Smooth muscle cell (in vitro differentiated cells): ENCODE data around the gene RFC4. TPM values are rescaled to one million over a fixed set of nuclear protein-coding genes. Genes with fewer than 3 reads are reported as not detected.

Source experiments
- DNase-seq: peaks from one replicate; lab custom pipeline; 2025; ENCODE audit not compliant: unreplicated experiment; lab: John Stamatoyannopoulos, UW
- H2AFZ ChIP-seq: fragments of 200-600 bp; sonication (generic); 2 replicates; pipeline ENCODE4 v1.6.0; 2016; ENCODE audit warnings: antibody characterized with exemption, low read depth, mild to moderate bottlenecking
- H3F3A ChIP-seq: fragments of 200-600 bp; sonication (generic); 2 replicates; pipeline ENCODE4 v1.6.0; 2017; ENCODE audit warnings: antibody characterized with exemption, low read depth
- H3K27ac ChIP-seq: fragments of 200-600 bp; sonication (generic); 2 replicates; pipeline ENCODE4 v1.5.1; 2016; ENCODE audit warnings: low read depth, mild to moderate bottlenecking
- H3K27me3 ChIP-seq: fragments of 200-600 bp; sonication (generic); 2 replicates; pipeline ENCODE4 v1.6.1; 2016; ENCODE audit warnings: low read depth, mild to moderate bottlenecking
- H3K36me3 ChIP-seq: fragments of 200-600 bp; sonication (generic); 2 replicates; pipeline ENCODE4 v1.5.1; 2016; ENCODE audit warnings: low read depth
- H3K4me1 ChIP-seq: fragments of 200-600 bp; sonication (generic); 2 replicates; pipeline ENCODE4 v1.5.1; 2016; ENCODE audit warnings: low read depth
- H3K4me2 ChIP-seq: fragments of 200-600 bp; sonication (generic); 2 replicates; pipeline ENCODE4 v1.6.0; 2016; ENCODE audit warnings: mild to moderate bottlenecking
- H3K4me3 ChIP-seq: fragments of 200-600 bp; sonication (generic); 2 replicates; pipeline ENCODE4 v1.5.1; 2016; ENCODE audit warnings: mild to moderate bottlenecking
- H3K79me2 ChIP-seq: fragments of 200-600 bp; sonication (generic); 2 replicates; pipeline ENCODE4 v1.6.0; 2016; ENCODE audit warnings: low read depth, mild to moderate bottlenecking
- H3K9ac ChIP-seq: fragments of 200-600 bp; sonication (generic); 2 replicates; pipeline ENCODE4 v1.6.0; 2016; ENCODE audit warnings: low read depth
- H3K9me3 ChIP-seq: fragments of 200-600 bp; sonication (generic); replicated peaks from 2 replicates; pipeline ENCODE4 v1.5.1; 2016; ENCODE audit warnings: low read depth
- H4K20me1 ChIP-seq: fragments of 200-600 bp; sonication (generic); 2 replicates; pipeline ENCODE4 v1.6.0; 2016; ENCODE audit warnings: low read depth
- WGBS: methylation state at CpG from one replicate; pipeline ENCODE4 v1.1.7; 2016; ENCODE audit warnings: low lambda C conversion rate; 5-methylcytosine and 5-hydroxymethylcytosine counted together
- polyA plus RNA-seq: library from polyadenylated mRNA; unstranded; fragments of >200 nt; fragmentation: Nextera tagmentation; extraction: Ambion mirVana; gene quantifications from 2 replicates; pipeline ENCODE4 v1.2.1, GENCODE V29; 2016
- total RNA-seq: library from RNA; depleted of rRNA; stranded (reverse); fragments of >200 nt; gene quantifications from 2 replicates; pipeline ENCODE4 v1.2.3, GENCODE V29; 2014
- TF ChIP-seq, protein P1 (sequence below): fragments of 200-600 bp; sonication (generic); IDR thresholded peaks from 2 replicates; pipeline ENCODE4 v1.5.1; 2017; ENCODE audit warnings: borderline replicate concordance, mild to moderate bottlenecking, antibody characterized with exemption; ENCODE audit not compliant: insufficient read depth, poor library complexity, severe bottlenecking

The RFC4 gene, protein sequence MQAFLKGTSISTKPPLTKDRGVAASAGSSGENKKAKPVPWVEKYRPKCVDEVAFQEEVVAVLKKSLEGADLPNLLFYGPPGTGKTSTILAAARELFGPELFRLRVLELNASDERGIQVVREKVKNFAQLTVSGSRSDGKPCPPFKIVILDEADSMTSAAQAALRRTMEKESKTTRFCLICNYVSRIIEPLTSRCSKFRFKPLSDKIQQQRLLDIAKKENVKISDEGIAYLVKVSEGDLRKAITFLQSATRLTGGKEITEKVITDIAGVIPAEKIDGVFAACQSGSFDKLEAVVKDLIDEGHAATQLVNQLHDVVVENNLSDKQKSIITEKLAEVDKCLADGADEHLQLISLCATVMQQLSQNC
- 36.4 and 45.5 TPM in 2 replicates for total RNA-seq
- 24.8 and 27.8 TPM in 2 replicates for polyA plus RNA-seq

DNA sequence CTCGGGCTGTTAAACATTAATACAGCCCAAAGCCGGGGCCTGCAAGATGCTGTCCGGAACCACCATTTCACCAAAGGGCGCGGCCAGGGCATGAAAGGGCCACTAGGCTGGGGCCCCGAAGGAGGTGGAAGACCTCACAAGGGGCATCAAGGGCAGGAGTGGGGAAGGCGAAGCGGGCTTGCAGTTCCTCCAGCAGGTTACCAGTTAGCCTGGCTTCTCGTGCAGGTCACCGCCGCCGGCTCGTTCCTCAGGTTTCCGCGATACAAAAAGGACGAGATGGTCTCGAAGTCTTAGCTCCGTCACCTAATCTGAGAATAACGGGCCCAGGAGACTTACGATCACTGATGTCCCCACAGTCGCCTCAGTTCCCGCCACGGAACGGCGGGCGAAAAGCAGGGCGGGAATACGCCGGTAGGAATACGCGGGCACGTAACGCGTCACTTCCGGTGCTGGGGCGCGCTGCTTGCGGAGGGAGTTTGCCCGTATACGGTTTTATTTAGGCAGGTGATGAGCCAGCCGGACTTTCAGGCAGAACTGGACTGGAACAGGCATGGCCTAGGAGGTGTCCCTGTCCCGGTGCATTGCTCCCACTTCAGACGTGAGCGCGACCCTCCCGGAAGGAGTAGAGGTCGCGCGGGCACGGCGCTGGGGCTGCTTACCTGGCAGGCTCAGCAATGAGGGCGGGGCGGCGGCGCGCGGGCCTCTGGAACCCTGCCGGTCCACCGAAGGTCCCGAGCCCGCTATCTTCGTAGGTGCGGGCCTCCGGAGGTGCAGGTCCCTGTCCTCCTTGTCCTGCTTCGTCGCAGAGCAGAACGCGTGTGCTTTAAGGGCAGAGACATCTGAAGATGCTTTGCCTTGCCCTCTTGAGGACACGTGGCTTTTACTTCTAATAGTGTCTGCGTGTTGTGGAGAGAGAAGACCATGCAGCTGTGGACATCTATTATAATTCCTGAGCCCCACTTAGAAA is at the start of gene RFC4:
Gene RFC4 (minus strand): TSS at position 394 of the 967 bp plus-strand sequence. CDS start 1,769 bp downstream, outside the sequence.
- no peaks in the 10 kb centered on the region for H3K27me3 ChIP-seq
- no peaks in the 10 kb centered on the region for H3K9me3 ChIP-seq
- peaks cover 16% of the 10 kb centered on the region for H3K79me2 ChIP-seq
- WGBS, result 2% methylated on average over 67 of the region's 70 CpGs
- H4K20me1 ChIP-seq, result no peaks in the 10 kb centered on the region
- peaks cover 21% of the 10 kb centered on the region for H3K4me1 ChIP-seq
- peak; percentile 20 for DNase-seq
- peaks cover 10% of the 10 kb centered on the region for H3K36me3 ChIP-seq
- TF ChIP-seq, protein P1, sequence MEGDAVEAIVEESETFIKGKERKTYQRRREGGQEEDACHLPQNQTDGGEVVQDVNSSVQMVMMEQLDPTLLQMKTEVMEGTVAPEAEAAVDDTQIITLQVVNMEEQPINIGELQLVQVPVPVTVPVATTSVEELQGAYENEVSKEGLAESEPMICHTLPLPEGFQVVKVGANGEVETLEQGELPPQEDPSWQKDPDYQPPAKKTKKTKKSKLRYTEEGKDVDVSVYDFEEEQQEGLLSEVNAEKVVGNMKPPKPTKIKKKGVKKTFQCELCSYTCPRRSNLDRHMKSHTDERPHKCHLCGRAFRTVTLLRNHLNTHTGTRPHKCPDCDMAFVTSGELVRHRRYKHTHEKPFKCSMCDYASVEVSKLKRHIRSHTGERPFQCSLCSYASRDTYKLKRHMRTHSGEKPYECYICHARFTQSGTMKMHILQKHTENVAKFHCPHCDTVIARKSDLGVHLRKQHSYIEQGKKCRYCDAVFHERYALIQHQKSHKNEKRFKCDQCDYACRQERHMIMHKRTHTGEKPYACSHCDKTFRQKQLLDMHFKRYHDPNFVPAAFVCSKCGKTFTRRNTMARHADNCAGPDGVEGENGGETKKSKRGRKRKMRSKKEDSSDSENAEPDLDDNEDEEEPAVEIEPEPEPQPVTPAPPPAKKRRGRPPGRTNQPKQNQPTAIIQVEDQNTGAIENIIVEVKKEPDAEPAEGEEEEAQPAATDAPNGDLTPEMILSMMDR, result no peak
- H3K4me2 ChIP-seq, result peak within 1 kb of the TSS; percentile 94
- H3K27ac ChIP-seq, result peak within 1 kb of the TSS; percentile 37
- H2AFZ ChIP-seq, result peak within 1 kb of the TSS; percentile 96
- H3K9ac ChIP-seq, result peak within 1 kb of the TSS; percentile 51
- no peaks in the 10 kb centered on the region for H3F3A ChIP-seq
- peak within 1 kb of the TSS; percentile 72 for H3K4me3 ChIP-seq

DNA sequence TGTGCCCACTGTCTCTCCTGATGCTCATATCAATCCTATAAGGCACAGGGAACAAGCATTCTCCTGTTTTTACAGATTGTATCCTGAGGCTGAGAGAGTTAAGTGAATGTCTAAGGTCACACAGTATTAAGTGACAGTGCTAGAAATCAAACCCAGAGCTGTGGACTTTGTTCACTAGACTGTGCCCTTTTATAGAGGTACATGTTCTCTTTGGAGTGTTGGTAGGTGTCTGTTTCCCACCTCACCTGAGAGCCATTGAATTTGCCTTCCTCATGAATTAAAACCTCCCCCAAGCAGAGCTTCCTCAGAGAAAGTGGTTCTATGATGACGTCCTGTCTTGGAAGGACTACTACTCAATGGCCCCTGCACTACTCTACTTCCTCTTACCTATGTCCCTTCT is 48.7 kb upstream of the RFC4 start:
- TF ChIP-seq, protein P1, result no peak

DNA sequence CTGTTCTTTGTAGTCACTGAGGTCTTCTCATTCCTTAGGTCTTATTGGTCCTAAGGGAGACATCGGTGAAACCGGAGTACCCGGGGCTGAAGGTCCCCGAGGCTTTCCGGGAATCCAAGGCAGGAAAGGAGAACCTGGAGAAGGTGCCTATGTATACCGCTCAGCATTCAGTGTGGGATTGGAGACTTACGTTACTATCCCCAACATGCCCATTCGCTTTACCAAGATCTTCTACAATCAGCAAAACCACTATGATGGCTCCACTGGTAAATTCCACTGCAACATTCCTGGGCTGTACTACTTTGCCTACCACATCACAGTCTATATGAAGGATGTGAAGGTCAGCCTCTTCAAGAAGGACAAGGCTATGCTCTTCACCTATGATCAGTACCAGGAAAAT is 47.9 kb upstream of the RFC4 start:
- Histone ChIP-seq H3K9me3 (no peaks in the 10 kb centered on the region), H3K27ac (no peak overlapping the region), H4K20me1 (no peaks in the 10 kb centered on the region), H3K4me3 (no peak overlapping the region), H2AFZ (no peak overlapping the region), H3K4me2 (no peak overlapping the region), H3K79me2 (no peaks in the 10 kb centered on the region), H3K4me1 (no peaks in the 10 kb centered on the region), H3F3A (no peaks in the 10 kb centered on the region), H3K36me3 (no peaks in the 10 kb centered on the region), H3K9ac (no peak overlapping the region), H3K27me3 (no peaks in the 10 kb centered on the region)
- DNase-seq, result no peak
- 98% methylated on average over 8 of the region's 8 CpGs for WGBS
- TF ChIP-seq, protein P1, result no peak

More for the DNA sequence above, 48.7 kb upstream of the RFC4 start:
- no peak for DNase-seq
- Histone ChIP-seq H2AFZ (no peak overlapping the region), H3K4me2 (no peak overlapping the region), H3K9ac (no peak overlapping the region), H3K36me3 (no peaks in the 10 kb centered on the region), H3K27ac (no peak overlapping the region), H3K79me2 (no peaks in the 10 kb centered on the region), H3F3A (no peaks in the 10 kb centered on the region), H3K27me3 (no peaks in the 10 kb centered on the region), H3K4me3 (no peak overlapping the region), H3K4me1 (no peaks in the 10 kb centered on the region), H4K20me1 (no peaks in the 10 kb centered on the region), H3K9me3 (no peaks in the 10 kb centered on the region)
- no CpG with 5 or more reads among the region's 1 CpG for WGBS
